ENCODE measurements around the gene FXR1.

DNA sequence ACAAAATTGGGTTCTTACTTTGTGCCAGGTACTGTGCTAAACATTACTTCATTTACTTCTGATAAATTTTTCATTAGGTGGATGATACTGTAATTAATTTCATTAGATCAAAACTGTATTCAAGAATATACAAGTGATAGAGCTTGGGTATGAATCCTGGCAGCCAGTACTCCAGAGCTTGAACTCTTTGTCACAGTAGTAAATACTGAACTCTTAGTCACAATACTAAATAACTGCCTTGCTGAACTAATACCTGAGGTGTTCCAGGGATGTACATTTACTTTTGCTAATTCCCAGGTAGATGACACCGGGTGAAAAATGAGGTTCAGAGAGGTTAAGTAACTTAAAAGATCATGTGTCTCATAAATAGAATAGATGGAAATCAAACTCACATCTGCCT, 20.3 kb downstream of the FXR1 start:
- no peak for TF ChIP-seq CHD1 (IDR thresholded peaks at IDR 0.05; ENCODE audit: low read depth, low read length)
- TF ChIP-seq SMC3 (IDR thresholded peaks at IDR 0.05; ENCODE audit: low read depth, low read length): no peak
- TF ChIP-seq CTCF (conservative IDR thresholded peaks at IDR 0.05; ENCODE audit: low read depth, low read length): no peak
- no peak for TF ChIP-seq POLR2A (IDR thresholded peaks at IDR 0.05; ENCODE audit: low read depth, low read length)
- TF ChIP-seq, protein P1, sequence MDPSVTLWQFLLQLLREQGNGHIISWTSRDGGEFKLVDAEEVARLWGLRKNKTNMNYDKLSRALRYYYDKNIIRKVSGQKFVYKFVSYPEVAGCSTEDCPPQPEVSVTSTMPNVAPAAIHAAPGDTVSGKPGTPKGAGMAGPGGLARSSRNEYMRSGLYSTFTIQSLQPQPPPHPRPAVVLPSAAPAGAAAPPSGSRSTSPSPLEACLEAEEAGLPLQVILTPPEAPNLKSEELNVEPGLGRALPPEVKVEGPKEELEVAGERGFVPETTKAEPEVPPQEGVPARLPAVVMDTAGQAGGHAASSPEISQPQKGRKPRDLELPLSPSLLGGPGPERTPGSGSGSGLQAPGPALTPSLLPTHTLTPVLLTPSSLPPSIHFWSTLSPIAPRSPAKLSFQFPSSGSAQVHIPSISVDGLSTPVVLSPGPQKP (IDR thresholded peaks at IDR 0.05; ENCODE audit: borderline replicate concordance, low read depth, low read length): no peak
- no peak for TF ChIP-seq MAFK (IDR thresholded peaks at IDR 0.05; ENCODE audit: low read depth, low read length)
- TF ChIP-seq RCOR1 (IDR thresholded peaks at IDR 0.05; ENCODE audit: insufficient replicate concordance, low read length): no peak
- no peak for TF ChIP-seq CEBPB (IDR thresholded peaks at IDR 0.05; ENCODE audit: low read depth, low read length)
- TF ChIP-seq BHLHE40 (IDR thresholded peaks at IDR 0.05; ENCODE audit: low read depth, low read length): no peak
- TF ChIP-seq RAD21 (IDR thresholded peaks at IDR 0.05; ENCODE audit: low read length): no peak
- no peak for TF ChIP-seq MAZ (IDR thresholded peaks at IDR 0.05; ENCODE audit: borderline replicate concordance, low read depth, low read length)
